ENCODE data around the gene GPATCH4. TPM values are rescaled to one million over a fixed set of nuclear protein-coding genes. Genes with fewer than 3 reads are reported as not detected.

The GPATCH4 gene
- total RNA-seq, 1 donor from 2014 or later, result 17.9 TPM

GRCh38 chr1:156598731-156599432, 2.4 kb downstream of the GPATCH4 start:
- peaks cover 18% of the 10 kb centered on the region for H3K4me1 ChIP-seq
- peaks cover 48% of the 10 kb centered on the region for H3K36me3 ChIP-seq
- H3K9me3 ChIP-seq, result no peaks in the 10 kb centered on the region
- intact Hi-C loops (cut with DNase I), result no loop called here
- no peak for DNase-seq
- no peaks in the 10 kb centered on the region for H3K27me3 ChIP-seq (ENCODE audit: low read depth)
- H3K4me3 ChIP-seq, result no peak overlapping the region
- TF ChIP-seq, protein P1, sequence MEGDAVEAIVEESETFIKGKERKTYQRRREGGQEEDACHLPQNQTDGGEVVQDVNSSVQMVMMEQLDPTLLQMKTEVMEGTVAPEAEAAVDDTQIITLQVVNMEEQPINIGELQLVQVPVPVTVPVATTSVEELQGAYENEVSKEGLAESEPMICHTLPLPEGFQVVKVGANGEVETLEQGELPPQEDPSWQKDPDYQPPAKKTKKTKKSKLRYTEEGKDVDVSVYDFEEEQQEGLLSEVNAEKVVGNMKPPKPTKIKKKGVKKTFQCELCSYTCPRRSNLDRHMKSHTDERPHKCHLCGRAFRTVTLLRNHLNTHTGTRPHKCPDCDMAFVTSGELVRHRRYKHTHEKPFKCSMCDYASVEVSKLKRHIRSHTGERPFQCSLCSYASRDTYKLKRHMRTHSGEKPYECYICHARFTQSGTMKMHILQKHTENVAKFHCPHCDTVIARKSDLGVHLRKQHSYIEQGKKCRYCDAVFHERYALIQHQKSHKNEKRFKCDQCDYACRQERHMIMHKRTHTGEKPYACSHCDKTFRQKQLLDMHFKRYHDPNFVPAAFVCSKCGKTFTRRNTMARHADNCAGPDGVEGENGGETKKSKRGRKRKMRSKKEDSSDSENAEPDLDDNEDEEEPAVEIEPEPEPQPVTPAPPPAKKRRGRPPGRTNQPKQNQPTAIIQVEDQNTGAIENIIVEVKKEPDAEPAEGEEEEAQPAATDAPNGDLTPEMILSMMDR (IDR thresholded peaks at IDR 0.05), result no peak
- no peak overlapping the region for H3K27ac ChIP-seq
- ATAC-seq, result no peak

- intact Hi-C loops (cut with DNase I), result no loop called here
- Histone ChIP-seq H3K36me3 (peaks cover 54% of the 10 kb centered on the region), H3K27ac (no peak overlapping the region), H3K27me3 (ENCODE audit: low read depth) (no peaks in the 10 kb centered on the region), H3K4me1 (peaks cover 18% of the 10 kb centered on the region), H3K9me3 (no peaks in the 10 kb centered on the region), H3K4me3 (no peak overlapping the region)
- DNase-seq (no peak), ATAC-seq (no peak)
- TF ChIP-seq, protein P1 (IDR thresholded peaks at IDR 0.05), result no peak
Measured at GRCh38 chr1:156598125-156598524, 3.2 kb downstream of the GPATCH4 start.

GRCh38 chr1:156596426-156596825, 4.9 kb downstream of the GPATCH4 start:
- Histone ChIP-seq H3K27me3 (ENCODE audit: low read depth) (no peaks in the 10 kb centered on the region), H3K4me3 (no peak overlapping the region), H3K36me3 (peaks cover 57% of the 10 kb centered on the region), H3K9me3 (no peaks in the 10 kb centered on the region), H3K27ac (no peak overlapping the region), H3K4me1 (peaks cover 23% of the 10 kb centered on the region)
- TF ChIP-seq, protein P1 (IDR thresholded peaks at IDR 0.05), result no peak
- intact Hi-C loops (cut with DNase I), result no loop called here
- ATAC-seq, result no peak
- DNase-seq, result no peak

DNA sequence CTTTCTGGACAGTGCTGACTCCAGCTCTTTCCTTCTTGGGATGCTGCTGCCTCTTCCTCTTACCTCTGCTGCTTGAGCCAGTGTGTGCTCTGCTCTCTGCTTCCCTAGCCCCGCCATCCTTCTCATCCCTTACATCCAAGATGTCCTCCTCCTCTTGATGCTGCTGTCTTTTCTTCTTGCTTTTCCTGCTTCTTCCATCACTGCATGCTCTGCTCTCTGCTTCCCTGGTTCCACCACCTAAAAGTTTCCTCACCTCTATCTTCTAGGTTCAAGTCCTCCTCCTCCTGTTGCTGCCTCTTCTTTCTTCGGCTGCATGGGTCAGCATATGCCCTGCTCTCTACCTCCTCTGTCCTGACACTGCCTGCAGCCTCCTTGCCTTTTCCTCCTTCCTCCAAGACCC, 6.3 kb downstream of the GPATCH4 start:
- ATAC-seq (no peak), DNase-seq (no peak)
- Histone ChIP-seq H3K9me3 (no peaks in the 10 kb centered on the region), H3K4me3 (no peak overlapping the region), H3K27me3 (ENCODE audit: low read depth) (no peaks in the 10 kb centered on the region), H3K4me1 (peaks cover 21% of the 10 kb centered on the region), H3K27ac (no peak overlapping the region), H3K36me3 (peaks cover 57% of the 10 kb centered on the region)
- intact Hi-C loops (cut with DNase I), result no loop called here
- TF ChIP-seq, protein P1 (IDR thresholded peaks at IDR 0.05), result no peak

GRCh38 chr1:156594190-156594589, 7.1 kb downstream of the GPATCH4 start:
- TF ChIP-seq, protein P1 (IDR thresholded peaks at IDR 0.05), result no peak
- Histone ChIP-seq H3K27me3 (ENCODE audit: low read depth) (no peaks in the 10 kb centered on the region), H3K4me1 (peaks cover 18% of the 10 kb centered on the region), H3K27ac (no peak overlapping the region), H3K9me3 (no peaks in the 10 kb centered on the region), H3K4me3 (no peak overlapping the region), H3K36me3 (peaks cover 57% of the 10 kb centered on the region)
- ATAC-seq (no peak), DNase-seq (no peak)
- intact Hi-C loops (cut with DNase I), result no loop called here

Data from lower lobe of right lung (tissue), 2 donors.